Endodermal cell (in vitro differentiated cells): ENCODE results near the gene ARFGEF2. TPM values are rescaled to one million over a fixed set of nuclear protein-coding genes. Genes with fewer than 3 reads are reported as not detected.

Experiments used
- DNase-seq: peaks from one replicate; pipeline ENCODE4 v3.0.0-alpha.2; 2017
- H3K27ac ChIP-seq: 2 replicates; pipeline ENCODE4 v1.5.1; 2013; ENCODE audit warnings: mild to moderate bottlenecking, low read depth, low read length, moderate library complexity
- H3K27me3 ChIP-seq: 2 replicates; pipeline ENCODE4 v1.6.1; 2013; ENCODE audit warnings: mild to moderate bottlenecking, low read length, moderate library complexity; ENCODE audit not compliant: insufficient read depth, control insufficient read depth, poor library complexity, severe bottlenecking
- H3K36me3 ChIP-seq: 2 replicates; pipeline ENCODE4 v1.7.0; 2013; ENCODE audit warnings: mild to moderate bottlenecking, low read length, moderate library complexity; ENCODE audit not compliant: control insufficient read depth, insufficient read depth
- H3K4me1 ChIP-seq: one replicate; pipeline ENCODE4 v1.7.0; 2013; ENCODE audit warnings: low read length; ENCODE audit not compliant: control insufficient read depth, insufficient read depth
- H3K4me3 ChIP-seq: 2 replicates; pipeline ENCODE4 v1.5.1; 2013; ENCODE audit warnings: mild to moderate bottlenecking, low read length, moderate library complexity
- H3K9ac ChIP-seq: 2 replicates; pipeline ENCODE4 v1.6.1; 2013; ENCODE audit warnings: mild to moderate bottlenecking, low read length, moderate library complexity; ENCODE audit not compliant: poor library complexity, severe bottlenecking; ENCODE audit errors: extremely low read depth
- H3K9me3 ChIP-seq: 2 replicates; pipeline ENCODE4 v1.6.1; 2013; ENCODE audit warnings: mild to moderate bottlenecking, low read length, moderate library complexity; ENCODE audit not compliant: control insufficient read depth
- H3K27ac Mint-ChIP-seq: 2 replicates; pipeline ENCODE4 v1.8.0; 2020; ENCODE audit warnings: mixed read lengths
- H3K27me3 Mint-ChIP-seq: 2 replicates; pipeline ENCODE4 v1.8.0; 2021; ENCODE audit warnings: mild to moderate bottlenecking, mixed read lengths; ENCODE audit not compliant: insufficient read depth
- H3K36me3 Mint-ChIP-seq: 2 replicates; pipeline ENCODE4 v1.8.0; 2020; ENCODE audit warnings: low read depth, mixed read lengths
- H3K4me1 Mint-ChIP-seq: 2 replicates; pipeline ENCODE4 v1.8.0; 2020; ENCODE audit warnings: mixed read lengths
- H3K4me3 Mint-ChIP-seq: 2 replicates; pipeline ENCODE4 v1.8.0; 2020; ENCODE audit warnings: mild to moderate bottlenecking, moderate library complexity, mixed read lengths
- H3K9me3 Mint-ChIP-seq: 2 replicates; pipeline ENCODE4 v1.8.0; 2020; ENCODE audit warnings: mild to moderate bottlenecking, mixed read lengths
- WGBS, 2 experiments: methylation state at CpG; one replicate each; pipeline versions ENCODE4 v1.1.5 to v1.1.7; 2013; ENCODE audit warnings: missing lambda C conversion rate in 2 of 2, mixed read lengths in 1 of 2; ENCODE audit not compliant: insufficient coverage in 1 of 2, insufficient read length in 1 of 2; 5-methylcytosine and 5-hydroxymethylcytosine counted together
- total RNA-seq, 2 donors: library from RNA; stranded (reverse); fragmentation: NEBNext Ultra II Directional in 1 of 2; extraction: Animal tissue kit (Norgen Biotek cat#: 25700) in 1 of 2; gene quantifications; 2 replicates in 1 of 2; 3 replicates in 1 of 2; pipeline ENCODE4 v1.2.1, GENCODE V29; 2021
- TF ChIP-seq, protein P1 (sequence below): fragments of 200-600 bp; sonication (generic); conservative IDR thresholded peaks from 2 replicates; pipeline ENCODE4 v1.5.0; 2021; ENCODE audit warnings: antibody characterized with exemption, mild to moderate bottlenecking

ARFGEF2 gene
- total RNA-seq, 2 donors from 2014 or later, result 23.6 to 29.4 TPM

DNA sequence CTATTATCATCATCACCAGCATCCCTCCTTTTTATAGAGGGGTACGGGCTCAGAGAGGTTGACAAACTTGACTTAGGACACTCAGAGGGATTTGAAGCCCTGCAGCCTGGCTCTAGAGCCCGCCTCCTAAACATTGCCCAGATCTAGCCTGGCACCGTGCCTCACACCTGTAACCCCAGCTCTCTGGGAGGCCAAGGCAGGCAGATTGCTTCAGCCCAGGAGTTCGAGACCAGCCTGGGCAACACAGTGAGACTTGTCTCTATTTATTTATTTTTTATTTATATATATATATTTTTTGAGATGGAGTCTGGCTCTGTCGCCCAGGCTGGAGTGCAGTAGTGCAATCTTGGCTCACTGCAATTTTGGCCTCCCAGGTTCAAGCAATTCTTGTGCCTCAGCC is 118.3 kb downstream of the ARFGEF2 start:
- Histone ChIP-seq H3K4me1 (no peaks in the 10 kb centered on the region), H3K27ac (no peak overlapping the region), H3K27me3 (no peaks in the 10 kb centered on the region), H3K9ac (no peak overlapping the region), H3K36me3 (peaks cover 18% of the 10 kb centered on the region), H3K9me3 (no peaks in the 10 kb centered on the region), H3K4me3 (no peak overlapping the region)
- Mint-ChIP-seq H3K4me1 (no peaks in the 10 kb centered on the region), H3K4me3 (no peak overlapping the region), H3K36me3 (peaks cover 4% of the 10 kb centered on the region), H3K9me3 (no peaks in the 10 kb centered on the region), H3K27me3 (no peaks in the 10 kb centered on the region), H3K27ac (no peak overlapping the region)
- 83 to 96% methylated on average over 1 to 4 of the region's 5 CpGs for WGBS, 2 experiments
- DNase-seq, result peak; percentile 28
- TF ChIP-seq, protein P1, sequence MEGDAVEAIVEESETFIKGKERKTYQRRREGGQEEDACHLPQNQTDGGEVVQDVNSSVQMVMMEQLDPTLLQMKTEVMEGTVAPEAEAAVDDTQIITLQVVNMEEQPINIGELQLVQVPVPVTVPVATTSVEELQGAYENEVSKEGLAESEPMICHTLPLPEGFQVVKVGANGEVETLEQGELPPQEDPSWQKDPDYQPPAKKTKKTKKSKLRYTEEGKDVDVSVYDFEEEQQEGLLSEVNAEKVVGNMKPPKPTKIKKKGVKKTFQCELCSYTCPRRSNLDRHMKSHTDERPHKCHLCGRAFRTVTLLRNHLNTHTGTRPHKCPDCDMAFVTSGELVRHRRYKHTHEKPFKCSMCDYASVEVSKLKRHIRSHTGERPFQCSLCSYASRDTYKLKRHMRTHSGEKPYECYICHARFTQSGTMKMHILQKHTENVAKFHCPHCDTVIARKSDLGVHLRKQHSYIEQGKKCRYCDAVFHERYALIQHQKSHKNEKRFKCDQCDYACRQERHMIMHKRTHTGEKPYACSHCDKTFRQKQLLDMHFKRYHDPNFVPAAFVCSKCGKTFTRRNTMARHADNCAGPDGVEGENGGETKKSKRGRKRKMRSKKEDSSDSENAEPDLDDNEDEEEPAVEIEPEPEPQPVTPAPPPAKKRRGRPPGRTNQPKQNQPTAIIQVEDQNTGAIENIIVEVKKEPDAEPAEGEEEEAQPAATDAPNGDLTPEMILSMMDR, result no peak

DNA sequence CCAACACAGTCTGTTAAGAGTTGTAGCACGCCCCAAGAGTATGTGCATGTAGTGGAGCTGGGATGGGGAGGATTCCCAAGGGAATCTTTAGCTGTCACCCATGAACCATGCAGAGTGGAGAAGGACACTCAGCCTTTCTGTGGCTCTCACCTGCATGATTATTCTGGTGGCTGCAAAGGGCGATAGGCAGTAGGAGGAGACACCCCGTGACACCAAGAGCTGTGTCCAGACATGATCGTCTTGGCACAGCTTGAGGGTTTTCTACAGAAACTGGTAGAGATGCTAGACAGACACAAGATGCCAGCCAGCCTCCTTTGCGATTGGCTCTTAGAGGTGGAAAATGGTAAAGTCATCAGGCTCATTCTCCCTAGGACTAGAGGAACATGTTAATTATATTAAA is 121.5 kb downstream of the ARFGEF2 start:
- Mint-ChIP-seq H3K27me3 (no peaks in the 10 kb centered on the region), H3K36me3 (peaks cover 2% of the 10 kb centered on the region), H3K9me3 (no peaks in the 10 kb centered on the region), H3K27ac (no peak overlapping the region), H3K4me1 (peaks cover 8% of the 10 kb centered on the region), H3K4me3 (no peak overlapping the region)
- Histone ChIP-seq H3K27me3 (no peaks in the 10 kb centered on the region), H3K4me1 (no peaks in the 10 kb centered on the region), H3K36me3 (peaks cover 4% of the 10 kb centered on the region), H3K9ac (no peak overlapping the region), H3K4me3 (no peak overlapping the region), H3K9me3 (no peaks in the 10 kb centered on the region), H3K27ac (no peak overlapping the region)
- TF ChIP-seq, protein P1, result no peak
- 92 to 98% methylated on average over 5 of the region's 5 CpGs for WGBS, 2 experiments
- peak; percentile 34 for DNase-seq

DNA sequence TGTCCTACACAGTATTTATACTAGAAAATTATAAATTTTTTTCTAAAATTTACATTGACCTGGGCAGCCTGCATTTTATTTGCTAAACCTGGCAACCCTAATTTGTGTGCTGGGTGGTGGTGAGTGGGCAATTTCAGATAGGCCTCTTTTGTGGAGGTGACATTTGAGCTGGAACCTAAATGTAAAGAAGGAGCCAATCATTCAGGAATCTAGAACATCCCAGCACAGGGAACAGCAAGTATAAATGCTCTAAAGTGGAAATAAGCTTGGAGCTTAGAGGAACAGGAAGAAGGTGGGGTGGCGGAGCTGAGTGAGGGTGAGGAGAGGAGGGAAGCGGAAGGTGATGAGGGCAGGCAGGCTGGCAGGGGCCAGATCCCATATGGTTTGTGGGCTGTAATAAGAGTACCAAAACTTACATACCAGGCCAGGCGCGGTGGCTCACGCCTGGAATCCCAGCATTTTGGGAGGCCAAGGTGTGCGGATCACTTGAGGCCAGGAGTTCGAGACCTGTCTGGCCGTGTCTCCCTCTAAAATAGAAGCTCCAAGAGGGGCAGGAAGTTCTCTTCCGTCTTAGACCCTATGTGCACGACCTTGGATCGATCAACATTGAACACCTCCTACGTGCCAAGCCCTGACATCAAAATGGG is 124.1 kb downstream of the ARFGEF2 start:
- Histone ChIP-seq H3K27ac (peak overlapping the region; percentile 84), H3K9me3 (peaks cover 10% of the 10 kb centered on the region), H3K4me3 (peak overlapping the region; percentile 100), H3K36me3 (peaks cover 25% of the 10 kb centered on the region), H3K4me1 (no peaks in the 10 kb centered on the region), H3K27me3 (no peaks in the 10 kb centered on the region), H3K9ac (peak overlapping the region; percentile 98)
- Mint-ChIP-seq H3K36me3 (peaks cover 19% of the 10 kb centered on the region), H3K4me3 (peak overlapping the region; percentile 99), H3K27ac (peak overlapping the region; percentile 100), H3K4me1 (peaks cover 14% of the 10 kb centered on the region), H3K27me3 (no peaks in the 10 kb centered on the region), H3K9me3 (no peaks in the 10 kb centered on the region)
- WGBS, 2 experiments, result 36 to 47% methylated on average over 11 to 12 of the region's 12 CpGs
- no peak for DNase-seq
- TF ChIP-seq, protein P1, result no peak
